Kidney epithelial cell (primary cell): Measurements from ENCODE around the gene BCAR3. TPM values are rescaled to one million over a fixed set of nuclear protein-coding genes. Genes with fewer than 3 reads are reported as not detected.
A peak's percentile ranks its signal among the peaks of the same experiment; 100 is the strongest.

Source experiments
- DNase-seq: peaks from one replicate; pipeline ENCODE4 v3.0.0-alpha.2; 2010; ENCODE audit warnings: low read depth
- H3K27me3 ChIP-seq: 2 replicates; pipeline ENCODE4 v1.6.0; 2011; ENCODE audit warnings: low read length; ENCODE audit not compliant: control insufficient read depth, insufficient read depth
- H3K36me3 ChIP-seq: 2 replicates; pipeline ENCODE4 v1.5.1; 2011; ENCODE audit warnings: low read length; ENCODE audit not compliant: control insufficient read depth, insufficient read depth
- H3K4me3 ChIP-seq: 2 replicates; pipeline ENCODE4 v1.5.1; 2011; ENCODE audit warnings: low read depth, mild to moderate bottlenecking, control low read depth, low read length
- total RNA-seq: library from RNA; depleted of rRNA; stranded (reverse); fragments of >200 nt; gene quantifications from 2 replicates; pipeline ENCODE4 v1.2.3, GENCODE V29; 2015
- TF ChIP-seq, protein P1 (sequence below): IDR thresholded peaks from 2 replicates; pipeline ENCODE4 v1.5.1; 2011; ENCODE audit warnings: mild to moderate bottlenecking, moderate library complexity, low read length, control low read depth, inconsistent platforms; ENCODE audit not compliant: insufficient read depth, poor library complexity, severe bottlenecking

BCAR3 gene
- total RNA-seq, 1 donor from 2014 or later, result 93.3 TPM

DNA sequence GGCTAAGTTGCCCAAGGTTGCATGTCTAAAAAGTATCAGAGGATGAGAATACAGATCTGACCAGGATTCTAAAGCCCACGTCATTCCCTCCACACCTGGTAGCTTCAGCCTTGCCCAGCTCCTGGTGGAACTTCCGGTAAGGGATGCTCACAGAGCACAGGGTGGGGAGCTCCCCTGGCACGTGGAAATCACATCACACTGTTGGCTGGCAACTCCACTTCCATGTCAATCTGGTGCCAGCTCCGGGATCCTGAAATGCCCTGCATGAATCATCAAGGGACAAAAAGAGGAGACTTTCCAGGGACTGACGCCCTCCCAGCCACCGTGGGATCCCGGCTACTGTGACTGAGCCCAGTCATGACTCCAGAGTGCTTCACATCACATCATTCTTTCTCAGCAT lies 12.4 kb upstream of the BCAR3 start:
- H3K4me3 ChIP-seq, result no peak overlapping the region
- no peak for DNase-seq
- H3K27me3 ChIP-seq, result no peaks in the 10 kb centered on the region
- TF ChIP-seq, protein P1, sequence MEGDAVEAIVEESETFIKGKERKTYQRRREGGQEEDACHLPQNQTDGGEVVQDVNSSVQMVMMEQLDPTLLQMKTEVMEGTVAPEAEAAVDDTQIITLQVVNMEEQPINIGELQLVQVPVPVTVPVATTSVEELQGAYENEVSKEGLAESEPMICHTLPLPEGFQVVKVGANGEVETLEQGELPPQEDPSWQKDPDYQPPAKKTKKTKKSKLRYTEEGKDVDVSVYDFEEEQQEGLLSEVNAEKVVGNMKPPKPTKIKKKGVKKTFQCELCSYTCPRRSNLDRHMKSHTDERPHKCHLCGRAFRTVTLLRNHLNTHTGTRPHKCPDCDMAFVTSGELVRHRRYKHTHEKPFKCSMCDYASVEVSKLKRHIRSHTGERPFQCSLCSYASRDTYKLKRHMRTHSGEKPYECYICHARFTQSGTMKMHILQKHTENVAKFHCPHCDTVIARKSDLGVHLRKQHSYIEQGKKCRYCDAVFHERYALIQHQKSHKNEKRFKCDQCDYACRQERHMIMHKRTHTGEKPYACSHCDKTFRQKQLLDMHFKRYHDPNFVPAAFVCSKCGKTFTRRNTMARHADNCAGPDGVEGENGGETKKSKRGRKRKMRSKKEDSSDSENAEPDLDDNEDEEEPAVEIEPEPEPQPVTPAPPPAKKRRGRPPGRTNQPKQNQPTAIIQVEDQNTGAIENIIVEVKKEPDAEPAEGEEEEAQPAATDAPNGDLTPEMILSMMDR, result no peak
- no peaks in the 10 kb centered on the region for H3K36me3 ChIP-seq

DNA sequence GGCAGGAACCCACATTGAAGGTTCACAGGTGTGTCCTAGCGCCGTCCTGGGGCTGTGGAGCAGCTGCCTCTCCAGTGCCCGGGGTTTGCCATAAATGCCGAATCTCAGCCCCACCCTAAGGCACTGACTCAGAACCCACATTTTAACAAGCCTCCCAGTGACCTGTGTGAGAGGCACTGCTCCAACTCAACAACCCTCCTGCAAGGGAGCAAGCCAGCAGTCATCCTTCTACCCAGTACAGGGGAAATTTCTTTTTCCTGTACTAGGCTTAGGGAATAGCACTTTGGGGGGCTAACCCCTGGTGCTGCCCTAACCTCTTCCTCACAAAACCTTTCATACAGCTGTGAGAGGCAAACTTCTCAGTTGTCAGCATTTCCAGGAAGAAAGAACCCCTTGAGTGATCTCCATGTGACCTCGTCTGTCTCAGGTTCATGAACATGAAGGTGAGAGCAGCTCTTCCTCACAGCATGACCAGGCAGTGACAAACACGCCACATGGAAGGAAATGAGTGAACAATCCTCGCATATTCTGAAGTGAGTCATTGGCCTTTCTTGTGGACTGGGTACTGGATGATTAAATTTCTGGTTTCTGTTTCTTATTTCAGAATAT lies 11.4 kb upstream of the BCAR3 start:
- TF ChIP-seq, protein P1, result no peak
- no peaks in the 10 kb centered on the region for H3K27me3 ChIP-seq
- DNase-seq, result peak; percentile 88
- no peaks in the 10 kb centered on the region for H3K36me3 ChIP-seq
- H3K4me3 ChIP-seq, result no peak overlapping the region

DNA sequence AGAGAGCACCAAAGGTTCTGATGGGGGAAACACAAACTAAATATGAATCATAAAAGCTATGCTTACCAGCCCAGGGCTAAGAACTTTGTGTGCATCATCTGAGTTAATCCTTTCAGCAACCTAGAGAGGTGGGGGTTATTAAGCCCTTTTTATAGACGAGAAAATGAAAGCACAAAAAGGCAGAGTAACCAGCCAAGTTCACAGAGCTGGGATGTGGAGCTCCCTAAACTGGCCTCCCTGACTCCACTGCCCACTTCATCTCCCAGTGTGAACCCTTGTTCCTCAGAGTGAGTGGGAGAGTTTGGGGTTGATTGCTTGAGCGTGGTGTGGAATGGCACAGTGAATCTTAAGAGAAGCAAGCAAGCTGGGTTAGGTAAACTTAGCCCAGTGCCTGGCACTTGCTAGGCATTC lies 10.8 kb upstream of the BCAR3 start:
- TF ChIP-seq, protein P1, result no peak
- H3K36me3 ChIP-seq, result no peaks in the 10 kb centered on the region
- H3K4me3 ChIP-seq, result no peak overlapping the region
- H3K27me3 ChIP-seq, result no peaks in the 10 kb centered on the region
- no peak for DNase-seq

DNA sequence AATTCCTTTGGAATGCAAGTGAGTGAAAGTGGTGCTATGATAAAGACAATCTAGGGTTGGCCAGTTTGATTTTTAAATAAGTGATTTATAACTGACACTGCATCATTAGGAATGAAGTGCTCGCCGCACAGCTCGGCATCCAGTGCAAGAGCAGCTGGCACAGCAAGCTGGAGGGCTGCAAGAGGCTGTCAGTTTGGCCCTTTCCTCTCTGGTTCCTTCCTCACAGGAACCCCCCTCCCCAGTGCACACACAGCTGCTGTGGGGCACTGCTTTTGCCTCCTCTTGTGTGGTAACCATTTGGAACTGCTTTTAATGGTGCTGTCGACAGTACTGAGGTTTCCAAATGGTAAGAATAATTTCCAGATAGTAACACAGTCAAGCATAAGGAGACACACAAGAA lies 10.4 kb upstream of the BCAR3 start:
- TF ChIP-seq, protein P1, result no peak
- no peak for DNase-seq
- Histone ChIP-seq H3K36me3 (no peaks in the 10 kb centered on the region), H3K27me3 (no peaks in the 10 kb centered on the region), H3K4me3 (no peak overlapping the region)

DNA sequence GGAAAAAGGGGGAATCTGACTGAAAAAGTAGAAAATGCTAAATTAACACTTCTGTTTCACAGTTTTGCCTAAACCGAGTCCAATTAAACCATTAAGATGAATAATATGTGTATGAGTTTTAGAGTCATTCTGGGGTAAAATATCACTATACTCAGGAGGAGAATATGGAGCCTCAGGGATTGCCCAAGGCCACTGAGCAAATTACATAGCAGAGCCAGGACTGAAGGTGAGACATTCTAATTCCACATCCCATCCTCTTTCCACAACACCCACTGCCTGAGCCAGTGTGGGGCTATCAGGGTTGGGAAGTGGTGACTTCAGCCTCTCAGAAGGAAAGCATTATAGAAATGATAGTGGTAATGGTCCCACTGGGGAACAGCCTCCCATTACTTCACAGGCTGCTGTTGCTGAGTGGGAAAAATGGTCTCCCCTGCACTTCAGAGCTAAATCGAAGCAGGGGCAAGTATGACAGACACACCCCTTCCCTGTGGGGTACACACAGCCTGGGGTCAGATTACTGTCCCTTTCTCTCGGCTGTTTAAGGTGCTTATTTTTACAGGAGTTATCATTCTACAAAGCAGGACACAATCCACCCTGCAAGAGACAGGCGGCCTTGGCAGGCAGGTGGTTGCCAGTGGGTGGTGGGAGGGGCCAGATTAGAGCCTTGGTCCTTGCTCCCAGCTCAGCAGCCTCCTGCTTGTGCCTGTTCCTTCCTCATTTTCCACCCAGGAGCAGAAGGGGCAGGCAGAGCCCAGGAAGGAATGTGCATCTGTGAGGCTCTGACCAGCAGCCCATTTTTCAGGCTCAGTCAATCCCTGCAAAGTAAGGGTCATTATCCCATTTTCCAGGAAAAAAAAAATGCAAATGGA lies 9.5 kb upstream of the BCAR3 start:
- H3K4me3 ChIP-seq, result no peak overlapping the region
- no peak for DNase-seq
- TF ChIP-seq, protein P1, result no peak
- H3K36me3 ChIP-seq, result no peaks in the 10 kb centered on the region
- no peaks in the 10 kb centered on the region for H3K27me3 ChIP-seq

DNA sequence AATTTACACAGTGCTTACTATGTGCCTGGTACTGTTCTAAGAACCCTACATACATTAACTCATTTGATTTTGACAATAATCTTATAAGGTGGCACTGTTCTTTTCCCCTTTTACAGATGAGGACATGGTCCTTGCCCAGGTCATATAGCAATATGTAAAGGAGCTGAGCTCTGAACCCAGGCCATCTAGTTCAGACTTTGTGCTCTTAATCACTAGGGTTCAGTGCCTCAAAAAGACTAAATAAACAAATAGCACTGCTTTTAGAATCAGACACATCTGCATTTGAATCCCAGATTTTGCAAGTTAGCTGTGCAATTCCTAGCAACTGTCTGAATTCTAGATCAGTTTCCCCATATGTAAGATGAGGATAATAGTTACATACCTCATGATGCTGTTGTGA lies 8.7 kb upstream of the BCAR3 start:
- TF ChIP-seq, protein P1, result no peak
- Histone ChIP-seq H3K36me3 (no peaks in the 10 kb centered on the region), H3K4me3 (no peak overlapping the region), H3K27me3 (no peaks in the 10 kb centered on the region)
- DNase-seq, result no peak
